Liver (tissue), 9 donors: ENCODE data around the gene FER1L5. TPM values are rescaled to one million over a fixed set of nuclear protein-coding genes. Genes with fewer than 3 reads are reported as not detected.

Source experiments
- DNase-seq: peaks from one replicate; pipeline ENCODE4 v3.0.0-alpha.2; 2017; ENCODE audit warnings: low spot score
- H3K27ac ChIP-seq, 2 donors: one replicate each; pipeline ENCODE4 v1.7.0; 2013; ENCODE audit warnings: inconsistent platforms in 2 of 2, low read length in 2 of 2, control low read depth in 1 of 2, low read depth in 1 of 2, mild to moderate bottlenecking in 1 of 2
- H3K27me3 ChIP-seq, 4 donors: one replicate each; pipeline versions ENCODE4 v1.6.1 to v1.7.0; 2013; ENCODE audit warnings: low read length in 3 of 4, inconsistent platforms in 1 of 4, mild to moderate bottlenecking in 1 of 4, moderate library complexity in 1 of 4; ENCODE audit not compliant: control insufficient read depth in 4 of 4, insufficient read depth in 4 of 4
- H3K36me3 ChIP-seq, 4 donors: one replicate each; pipeline versions ENCODE4 v1.6.1 to v1.7.0; 2013; ENCODE audit warnings: low read length in 3 of 4, mild to moderate bottlenecking in 3 of 4, low read depth in 1 of 4, moderate library complexity in 1 of 4; ENCODE audit not compliant: control insufficient read depth in 4 of 4, insufficient read depth in 3 of 4
- H3K4me1 ChIP-seq, 4 donors: one replicate each; pipeline versions ENCODE4 v1.6.1 to v1.7.0; 2013; ENCODE audit warnings: low read length in 3 of 4, mild to moderate bottlenecking in 3 of 4, moderate library complexity in 1 of 4; ENCODE audit not compliant: control insufficient read depth in 4 of 4, insufficient read depth in 4 of 4
- H3K4me3 ChIP-seq, 3 donors: one replicate each; pipeline versions ENCODE4 v1.6.1 to v1.7.0; 2013; ENCODE audit warnings: low read length in 3 of 3, control low read depth in 1 of 3, low read depth in 1 of 3, mild to moderate bottlenecking in 1 of 3
- H3K9ac ChIP-seq, 2 donors: one replicate each; pipeline ENCODE4 v1.7.0; 2013; ENCODE audit warnings: low read length in 2 of 2, mild to moderate bottlenecking in 2 of 2, moderate library complexity in 2 of 2, control low read depth in 1 of 2, low read depth in 1 of 2
- H3K9me3 ChIP-seq, 4 donors: one replicate each; pipeline versions ENCODE4 v1.6.1 to v1.7.0; 2013; ENCODE audit warnings: low read length in 3 of 4; ENCODE audit not compliant: control insufficient read depth in 4 of 4
- EGR1 ChIP-seq, 2 donors: IDR thresholded peaks; 2 replicates each; pipeline ENCODE4 v1.6.1; 2016 to 2018; ENCODE audit warnings: antibody characterized with exemption in 2 of 2, low read depth in 2 of 2
- FOXA1 ChIP-seq: IDR thresholded peaks from 2 replicates; pipeline ENCODE4 v1.6.1; 2016; ENCODE audit warnings: antibody characterized with exemption
- FOXA2 ChIP-seq: IDR thresholded peaks from 2 replicates; pipeline ENCODE4 v1.6.1; 2016; ENCODE audit warnings: antibody characterized with exemption
- GABPA ChIP-seq, 2 donors: IDR thresholded peaks in 1 of 2; conservative IDR thresholded peaks in 1 of 2; 2 replicates each; pipeline ENCODE4 v1.6.1; 2016; ENCODE audit warnings: antibody characterized with exemption in 2 of 2, mild to moderate bottlenecking in 1 of 2, moderate library complexity in 1 of 2
- HNF4A ChIP-seq, 2 donors: conservative IDR thresholded peaks; 2 replicates each; pipeline ENCODE4 v1.6.1; 2016; ENCODE audit warnings: antibody characterized with exemption in 2 of 2, mild to moderate bottlenecking in 2 of 2
- HNF4G ChIP-seq: IDR thresholded peaks from 2 replicates; pipeline ENCODE4 v1.6.1; 2016; ENCODE audit warnings: antibody characterized with exemption
- JUND ChIP-seq, 2 donors: IDR thresholded peaks; 2 replicates each; pipeline ENCODE4 v1.6.1; 2016; ENCODE audit warnings: antibody characterized with exemption in 2 of 2
- MAX ChIP-seq: IDR thresholded peaks from 2 replicates; pipeline ENCODE4 v1.6.1; 2016; ENCODE audit warnings: antibody characterized with exemption
- NR2F2 ChIP-seq: IDR thresholded peaks from 2 replicates; pipeline ENCODE4 v1.6.1; 2016; ENCODE audit warnings: antibody characterized with exemption
- SP1 ChIP-seq: IDR thresholded peaks from 2 replicates; pipeline ENCODE4 v1.6.1; 2018; ENCODE audit warnings: antibody characterized with exemption, mild to moderate bottlenecking
- TAF1 ChIP-seq: conservative IDR thresholded peaks from 2 replicates; pipeline ENCODE4 v1.6.1; 2016; ENCODE audit warnings: antibody characterized with exemption, mild to moderate bottlenecking
- YY1 ChIP-seq: IDR thresholded peaks from 2 replicates; pipeline ENCODE4 v1.6.1; 2016; ENCODE audit warnings: antibody characterized with exemption, mild to moderate bottlenecking
- ZBTB33 ChIP-seq: IDR thresholded peaks from 2 replicates; pipeline ENCODE4 v1.6.1; 2016; ENCODE audit warnings: antibody characterized with exemption
- WGBS: extraction: QIAGEN DNeasy Blood & Tissue Kit; methylation state at CpG from one replicate; pipeline ENCODE4 v1.1.7; 2013; 5-methylcytosine and 5-hydroxymethylcytosine counted together
- polyA plus RNA-seq, 2 donors: library from polyadenylated mRNA; stranded (reverse) in 1 of 2; unstranded in 1 of 2; fragments of 200-250 nt in 1 of 2; fragments of >200 nt in 1 of 2; fragmentation: Nextera tagmentation in 1 of 2; extraction: Ambion mirVana in 1 of 2; gene quantifications; one replicate each; pipeline versions ENCODE4 v1.2.1 to v1.2.3, GENCODE V29; 2013 to 2015
- total RNA-seq, 2 donors: library from RNA; depleted of rRNA; stranded (reverse); fragments of >200 nt; gene quantifications; one replicate each; pipeline ENCODE4 v1.2.3, GENCODE V29; 2014
- TF ChIP-seq, protein P1 (sequence below): IDR thresholded peaks from 2 replicates; pipeline ENCODE4 v1.6.1; 2016; ENCODE audit warnings: antibody characterized with exemption, mild to moderate bottlenecking
- TF ChIP-seq, protein P2 (sequence below): fragments of 150-350 bp; IDR thresholded peaks from 2 replicates; pipeline ENCODE4 v1.5.1; 2017; ENCODE audit warnings: improper control_type of control experiment, low read depth, low read length; ENCODE audit not compliant: missing input control
- donor health status: healthy.
- donor health status: healthy.
- donor health status: healthy.
- donor health status: healthy.
- donor health status: healthy.

The FER1L5 gene
- total and polyA plus RNA-seq, 4 donors, result under 0.01 TPM; not detected in 3

DNA sequence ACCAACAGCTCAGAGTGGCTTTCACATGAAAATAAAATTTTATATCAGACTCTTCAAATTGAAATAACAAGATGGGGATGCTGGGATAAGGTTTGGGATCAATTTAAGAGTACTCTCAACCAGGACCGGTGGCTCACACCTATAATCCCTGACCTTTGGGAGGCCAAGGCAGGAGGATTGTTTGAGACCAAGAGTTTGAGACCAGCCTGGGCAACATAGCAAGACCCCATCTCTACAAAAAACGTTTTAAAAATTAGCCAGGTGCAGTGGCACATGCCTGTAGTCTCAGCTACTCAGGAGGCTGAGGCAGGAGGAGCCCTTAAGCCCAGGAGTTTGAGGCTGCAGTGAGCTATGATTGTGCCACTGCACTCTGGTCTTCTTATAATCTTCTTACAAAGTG lies 94.7 kb downstream of the FER1L5 start (continued):
- TF ChIP-seq, protein P1, sequence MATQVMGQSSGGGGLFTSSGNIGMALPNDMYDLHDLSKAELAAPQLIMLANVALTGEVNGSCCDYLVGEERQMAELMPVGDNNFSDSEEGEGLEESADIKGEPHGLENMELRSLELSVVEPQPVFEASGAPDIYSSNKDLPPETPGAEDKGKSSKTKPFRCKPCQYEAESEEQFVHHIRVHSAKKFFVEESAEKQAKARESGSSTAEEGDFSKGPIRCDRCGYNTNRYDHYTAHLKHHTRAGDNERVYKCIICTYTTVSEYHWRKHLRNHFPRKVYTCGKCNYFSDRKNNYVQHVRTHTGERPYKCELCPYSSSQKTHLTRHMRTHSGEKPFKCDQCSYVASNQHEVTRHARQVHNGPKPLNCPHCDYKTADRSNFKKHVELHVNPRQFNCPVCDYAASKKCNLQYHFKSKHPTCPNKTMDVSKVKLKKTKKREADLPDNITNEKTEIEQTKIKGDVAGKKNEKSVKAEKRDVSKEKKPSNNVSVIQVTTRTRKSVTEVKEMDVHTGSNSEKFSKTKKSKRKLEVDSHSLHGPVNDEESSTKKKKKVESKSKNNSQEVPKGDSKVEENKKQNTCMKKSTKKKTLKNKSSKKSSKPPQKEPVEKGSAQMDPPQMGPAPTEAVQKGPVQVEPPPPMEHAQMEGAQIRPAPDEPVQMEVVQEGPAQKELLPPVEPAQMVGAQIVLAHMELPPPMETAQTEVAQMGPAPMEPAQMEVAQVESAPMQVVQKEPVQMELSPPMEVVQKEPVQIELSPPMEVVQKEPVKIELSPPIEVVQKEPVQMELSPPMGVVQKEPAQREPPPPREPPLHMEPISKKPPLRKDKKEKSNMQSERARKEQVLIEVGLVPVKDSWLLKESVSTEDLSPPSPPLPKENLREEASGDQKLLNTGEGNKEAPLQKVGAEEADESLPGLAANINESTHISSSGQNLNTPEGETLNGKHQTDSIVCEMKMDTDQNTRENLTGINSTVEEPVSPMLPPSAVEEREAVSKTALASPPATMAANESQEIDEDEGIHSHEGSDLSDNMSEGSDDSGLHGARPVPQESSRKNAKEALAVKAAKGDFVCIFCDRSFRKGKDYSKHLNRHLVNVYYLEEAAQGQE, result no peak
- no peak for TF ChIP-seq MAX
- TF ChIP-seq GABPA (IDR thresholded peaks at IDR 0.05 in 1 of 2, conservative IDR thresholded peaks at IDR 0.05 in 1 of 2), result no peak

- Histone ChIP-seq H3K36me3 (peaks cover 2 to 23% (median 19%) of the 10 kb centered on the region in 4 donors), H3K4me3 (no peak overlapping the region), H3K27me3 (no peaks in the 10 kb centered on the region), H3K27ac (no peak overlapping the region), H3K9me3 (no peaks in the 10 kb centered on the region), H3K4me1 (peaks cover 0 to 20% (median 16%) of the 10 kb centered on the region in 4 donors), H3K9ac (no peak overlapping the region)
- DNase-seq, result no peak
- TF ChIP-seq GABPA (IDR thresholded peaks at IDR 0.05 in 1 of 2, conservative IDR thresholded peaks at IDR 0.05 in 1 of 2) (no peak), FOXA2 (peak; percentile 10)
- WGBS, result 53% methylated on average over 2 of the region's 2 CpGs
These were observed 95.3 kb downstream of the FER1L5 start for GRCh38 chr2:96737831-96738230.

DNA sequence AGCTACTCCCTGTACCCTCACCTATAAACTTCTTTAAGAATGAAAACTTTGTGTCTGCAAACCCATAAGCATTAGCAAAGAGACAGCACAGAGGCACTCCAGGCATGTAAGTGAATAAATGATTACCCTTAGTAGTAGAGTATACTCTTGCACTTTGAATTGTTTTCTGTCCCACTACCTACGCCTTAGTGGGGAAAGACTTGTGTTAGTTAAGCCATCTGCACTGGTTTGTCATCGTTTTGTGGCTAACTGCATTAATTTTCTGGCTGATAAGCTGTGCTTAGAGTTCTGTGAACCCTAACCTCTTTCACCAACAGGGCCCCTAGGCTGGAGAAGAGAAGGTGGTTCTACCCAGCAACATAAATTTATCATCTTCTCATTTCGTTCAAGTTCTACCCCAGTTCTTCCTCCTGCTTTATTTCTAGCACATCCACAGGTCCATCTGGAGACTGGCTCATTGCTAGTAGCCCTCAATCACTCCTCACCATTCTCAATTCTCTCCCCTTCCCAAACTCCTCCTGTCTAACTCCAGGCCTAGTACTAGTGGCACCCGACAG lies 96.6 kb downstream of the FER1L5 start:
- peak overlapping the region; percentile 51 to 95 for H3K9ac ChIP-seq
- H3K4me1 ChIP-seq, result peaks cover 0 to 20% (median 16%) of the 10 kb centered on the region in 4 donors
- no peaks in the 10 kb centered on the region for H3K27me3 ChIP-seq
- peaks cover 0 to 10% (median 6%) of the 10 kb centered on the region in 4 donors for H3K36me3 ChIP-seq
- peak overlapping the region; percentile 79 to 99 (median 86) for H3K4me3 ChIP-seq
- WGBS, result 10% methylated on average over 4 of the region's 4 CpGs
- TF ChIP-seq JUND (IDR thresholded peaks at IDR 0.05) (no peak), GABPA (IDR thresholded peaks at IDR 0.05 in 1 of 2, conservative IDR thresholded peaks at IDR 0.05 in 1 of 2) (no peak), YY1 (no peak), SP1 (no peak), HNF4G (no peak), HNF4A (conservative IDR thresholded peaks at IDR 0.05) (no peak), ZBTB33 (no peak), TAF1 (no peak), EGR1 (IDR thresholded peaks at IDR 0.05; ENCODE audit: low read depth in 2 of 2) (no peak), NR2F2 (no peak), FOXA1 (no peak)
- TF ChIP-seq, protein P2, sequence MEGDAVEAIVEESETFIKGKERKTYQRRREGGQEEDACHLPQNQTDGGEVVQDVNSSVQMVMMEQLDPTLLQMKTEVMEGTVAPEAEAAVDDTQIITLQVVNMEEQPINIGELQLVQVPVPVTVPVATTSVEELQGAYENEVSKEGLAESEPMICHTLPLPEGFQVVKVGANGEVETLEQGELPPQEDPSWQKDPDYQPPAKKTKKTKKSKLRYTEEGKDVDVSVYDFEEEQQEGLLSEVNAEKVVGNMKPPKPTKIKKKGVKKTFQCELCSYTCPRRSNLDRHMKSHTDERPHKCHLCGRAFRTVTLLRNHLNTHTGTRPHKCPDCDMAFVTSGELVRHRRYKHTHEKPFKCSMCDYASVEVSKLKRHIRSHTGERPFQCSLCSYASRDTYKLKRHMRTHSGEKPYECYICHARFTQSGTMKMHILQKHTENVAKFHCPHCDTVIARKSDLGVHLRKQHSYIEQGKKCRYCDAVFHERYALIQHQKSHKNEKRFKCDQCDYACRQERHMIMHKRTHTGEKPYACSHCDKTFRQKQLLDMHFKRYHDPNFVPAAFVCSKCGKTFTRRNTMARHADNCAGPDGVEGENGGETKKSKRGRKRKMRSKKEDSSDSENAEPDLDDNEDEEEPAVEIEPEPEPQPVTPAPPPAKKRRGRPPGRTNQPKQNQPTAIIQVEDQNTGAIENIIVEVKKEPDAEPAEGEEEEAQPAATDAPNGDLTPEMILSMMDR, result no peak
- no peaks in the 10 kb centered on the region for H3K9me3 ChIP-seq
- peak overlapping the region; percentile 80 to 84 for H3K27ac ChIP-seq
- DNase-seq, result no peak
